Gastroesophageal sphincter (tissue), 3 donors: Measurements from ENCODE around the gene SLC9A8.

Experiments
- EP300 ChIP-seq: sonication (generic); formaldehyde crosslinking; IDR thresholded peaks from one replicate; pipeline ENCODE4 v1.6.1; 2017; ENCODE audit warnings: antibody characterized with exemption, mild to moderate bottlenecking
- POLR2A ChIP-seq, 2 donors: fragments of 450-650 bp; IDR thresholded peaks; one replicate each; pipeline ENCODE4 v1.6.1; 2017; ENCODE audit warnings: antibody characterized with exemption in 2 of 2, mild to moderate bottlenecking in 2 of 2, moderate library complexity in 1 of 2
- POLR2AphosphoS5 ChIP-seq: sonication (generic); formaldehyde crosslinking; IDR thresholded peaks from one replicate; pipeline ENCODE4 v1.6.1; 2017; ENCODE audit warnings: antibody characterized with exemption
- TF ChIP-seq, protein P1 (sequence below), 4 experiments: fragments of 200-600 bp in 2 of 4; fragments of 450-650 bp in 2 of 4; sonication (generic) in 1 of 4; IDR thresholded peaks; one replicate each; pipeline ENCODE4 v1.5.1; 2017 to 2019; ENCODE audit warnings: antibody characterized with exemption in 4 of 4, mild to moderate bottlenecking in 2 of 4, moderate library complexity in 2 of 4

DNA sequence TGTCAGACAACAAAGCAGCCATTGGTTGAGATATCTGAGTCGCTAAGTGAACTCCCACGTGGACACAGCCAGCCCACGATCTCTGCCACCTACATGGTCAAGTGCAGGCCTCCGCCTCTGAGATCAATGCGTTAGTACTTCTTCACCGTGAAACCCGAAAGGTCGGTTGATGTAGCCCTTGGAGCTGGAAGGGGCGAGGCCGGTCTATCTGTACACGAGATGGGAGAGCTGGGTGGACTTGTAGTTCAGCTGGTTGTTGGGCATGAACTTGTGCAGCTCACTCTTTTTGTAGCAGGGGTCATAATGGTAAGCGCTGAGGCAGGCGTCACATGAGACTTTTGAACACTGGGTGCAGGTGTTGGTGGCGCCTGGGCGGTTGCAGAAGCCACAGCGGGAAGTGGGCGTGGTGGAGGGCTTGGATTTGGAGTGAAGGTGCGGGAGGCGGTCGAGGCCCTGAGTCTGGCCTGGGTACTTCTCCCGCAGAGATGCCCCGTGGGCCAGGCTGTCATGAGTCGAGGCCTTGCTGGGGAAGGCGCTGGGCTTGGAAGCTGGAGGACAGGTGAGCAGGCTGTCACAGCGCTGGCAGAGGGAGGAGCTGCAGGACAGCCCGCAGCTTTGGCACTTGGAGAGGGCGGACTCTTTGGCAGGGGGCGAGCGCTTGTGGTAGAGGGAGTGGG lies 92.9 kb downstream of the SLC9A8 start:
- TF ChIP-seq POLR2A (IDR thresholded peaks at IDR 0.05) (no peak), EP300 (no peak), POLR2AphosphoS5 (no peak)
- TF ChIP-seq, protein P1, sequence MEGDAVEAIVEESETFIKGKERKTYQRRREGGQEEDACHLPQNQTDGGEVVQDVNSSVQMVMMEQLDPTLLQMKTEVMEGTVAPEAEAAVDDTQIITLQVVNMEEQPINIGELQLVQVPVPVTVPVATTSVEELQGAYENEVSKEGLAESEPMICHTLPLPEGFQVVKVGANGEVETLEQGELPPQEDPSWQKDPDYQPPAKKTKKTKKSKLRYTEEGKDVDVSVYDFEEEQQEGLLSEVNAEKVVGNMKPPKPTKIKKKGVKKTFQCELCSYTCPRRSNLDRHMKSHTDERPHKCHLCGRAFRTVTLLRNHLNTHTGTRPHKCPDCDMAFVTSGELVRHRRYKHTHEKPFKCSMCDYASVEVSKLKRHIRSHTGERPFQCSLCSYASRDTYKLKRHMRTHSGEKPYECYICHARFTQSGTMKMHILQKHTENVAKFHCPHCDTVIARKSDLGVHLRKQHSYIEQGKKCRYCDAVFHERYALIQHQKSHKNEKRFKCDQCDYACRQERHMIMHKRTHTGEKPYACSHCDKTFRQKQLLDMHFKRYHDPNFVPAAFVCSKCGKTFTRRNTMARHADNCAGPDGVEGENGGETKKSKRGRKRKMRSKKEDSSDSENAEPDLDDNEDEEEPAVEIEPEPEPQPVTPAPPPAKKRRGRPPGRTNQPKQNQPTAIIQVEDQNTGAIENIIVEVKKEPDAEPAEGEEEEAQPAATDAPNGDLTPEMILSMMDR (IDR thresholded peaks at IDR 0.05) = no peak
